ENCODE data around the gene WBP2.

Gene WBP2

GRCh38 chr17:75826561-75827307, 28.4 kb downstream of the WBP2 start:
- DNase-seq: no peak

- DNase-seq: no peak
Measured at GRCh38 chr17:75825748-75826370, 29.3 kb downstream of the WBP2 start.

- DNase-seq: no peak
Measured at GRCh38 chr17:75825149-75825552, 30.0 kb downstream of the WBP2 start.

- DNase-seq: no peak
Measured at GRCh38 chr17:75824666-75825065, 30.5 kb downstream of the WBP2 start.

- DNase-seq: no peak
Measured at GRCh38 chr17:75824050-75824552, 31.0 kb downstream of the WBP2 start.

- DNase-seq: no peak
Measured at GRCh38 chr17:75823257-75824041, 31.7 kb downstream of the WBP2 start.

- DNase-seq: no peak
Measured at GRCh38 chr17:75822800-75823166, 32.4 kb downstream of the WBP2 start.

GRCh38 chr17:75822119-75822799, 32.9 kb downstream of the WBP2 start:
- no peak for DNase-seq

GRCh38 chr17:75821552-75821951, 33.6 kb downstream of the WBP2 start:
- no peak for DNase-seq

GRCh38 chr17:75820094-75821080, 34.7 kb downstream of the WBP2 start:
- DNase-seq: no peak

GRCh38 chr17:75819678-75820077, 35.5 kb downstream of the WBP2 start:
- DNase-seq: no peak

- DNase-seq: no peak
Measured at GRCh38 chr17:75819116-75819515, 36.0 kb downstream of the WBP2 start.

- DNase-seq: no peak
Measured at GRCh38 chr17:75818326-75818885, 36.7 kb downstream of the WBP2 start.

GRCh38 chr17:75817571-75817970, 37.6 kb downstream of the WBP2 start:
- no peak for DNase-seq

GRCh38 chr17:75816693-75817092, 38.4 kb downstream of the WBP2 start:
- no peak for DNase-seq

- no peak for DNase-seq
Measured at GRCh38 chr17:75815399-75815798, 39.7 kb downstream of the WBP2 start.

- peak; percentile 53 for DNase-seq
Measured at GRCh38 chr17:75814900-75815373, 40.2 kb downstream of the WBP2 start.

- DNase-seq: no peak
Measured at GRCh38 chr17:75814021-75814395, 41.1 kb downstream of the WBP2 start.

GRCh38 chr17:75813081-75814020, 41.8 kb downstream of the WBP2 start:
- no peak for DNase-seq

Measured in fibroblast of upper back skin (primary cell).